ENCODE measurements around the gene DNMT1. TPM values are rescaled to one million over a fixed set of nuclear protein-coding genes. Genes with fewer than 3 reads are reported as not detected.
A peak's percentile ranks its signal among the peaks of the same experiment; 100 is the strongest.
"Not testable (repeated sequence)": the region's sequence is repeated elsewhere in the genome, so short reads cannot be mapped to it uniquely, and the experiment has no call there.

DNMT1 gene
- total RNA-seq = 10 to 100 TPM; 41.1 to 55.6 (median 55.6) TPM
- long read RNA-seq, donor 1, full-length matches to known transcripts = 7 of 27 reads
- long read RNA-seq, donor 1, partial matches to known transcripts = 14 of 27 reads
- long read RNA-seq, donor 1, other reads (novel, unspliced or antisense) = 6 of 27 reads
- long read RNA-seq, donor 2, partial matches to known transcripts = 25 of 27 reads
- long read RNA-seq, donor 2, other reads (novel, unspliced or antisense) = 2 of 27 reads

DNA sequence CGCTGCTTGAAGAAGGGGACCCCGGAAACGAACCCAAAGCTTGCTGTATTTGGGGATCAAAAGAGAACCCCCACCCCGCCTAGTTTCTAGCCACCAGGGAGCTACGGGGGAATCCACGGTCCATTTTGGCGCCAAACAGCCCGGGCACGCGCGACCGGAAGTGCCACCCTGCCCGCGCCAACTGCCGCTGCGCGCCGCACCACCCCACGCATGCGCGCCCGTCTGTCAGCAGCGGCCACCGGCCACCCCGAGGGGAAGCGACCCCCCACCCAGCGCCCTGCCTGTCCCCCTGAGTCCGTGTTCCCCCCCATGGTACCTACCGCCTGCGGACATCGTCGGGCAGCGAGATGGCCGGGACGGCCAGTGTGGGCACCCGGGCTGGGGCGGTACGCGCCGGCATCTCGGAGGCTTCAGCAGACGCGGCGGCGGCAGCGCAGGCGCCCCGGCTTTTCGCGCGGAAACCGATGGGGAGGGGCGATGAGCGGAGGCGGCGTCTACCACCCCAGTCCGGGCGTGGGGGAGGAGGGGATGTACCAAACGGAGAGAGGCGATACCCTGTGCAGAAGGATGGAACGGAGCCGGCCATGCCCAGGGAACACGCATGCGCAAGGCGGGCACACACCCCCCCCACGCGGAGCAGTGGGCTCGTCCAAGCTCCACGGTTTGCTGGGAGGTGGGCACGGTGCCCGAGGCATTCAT, at the start of gene DNMT1:
DNMT1 (minus strand) TSS at position 454 of the 699 bp plus-strand sequence; CDS start at position 400, 54 bp downstream.
- intact Hi-C loops (cut with DNase I, micrococcal nuclease) = no loop called here
- DNase-seq = peak; percentile 93 to 97 (median 97)
- Histone ChIP-seq H3K4me1 (ENCODE audit: low read depth) (peaks cover 13% of the 10 kb centered on the region), H3K36me3 (ENCODE audit: low read depth) (no peaks in the 10 kb centered on the region), H3K9me3 (no peaks in the 10 kb centered on the region), H3K4me3 (peak within 1 kb of the TSS; percentile 50)
- peak; percentile 98 for ATAC-seq
- TF ChIP-seq, protein P1, sequence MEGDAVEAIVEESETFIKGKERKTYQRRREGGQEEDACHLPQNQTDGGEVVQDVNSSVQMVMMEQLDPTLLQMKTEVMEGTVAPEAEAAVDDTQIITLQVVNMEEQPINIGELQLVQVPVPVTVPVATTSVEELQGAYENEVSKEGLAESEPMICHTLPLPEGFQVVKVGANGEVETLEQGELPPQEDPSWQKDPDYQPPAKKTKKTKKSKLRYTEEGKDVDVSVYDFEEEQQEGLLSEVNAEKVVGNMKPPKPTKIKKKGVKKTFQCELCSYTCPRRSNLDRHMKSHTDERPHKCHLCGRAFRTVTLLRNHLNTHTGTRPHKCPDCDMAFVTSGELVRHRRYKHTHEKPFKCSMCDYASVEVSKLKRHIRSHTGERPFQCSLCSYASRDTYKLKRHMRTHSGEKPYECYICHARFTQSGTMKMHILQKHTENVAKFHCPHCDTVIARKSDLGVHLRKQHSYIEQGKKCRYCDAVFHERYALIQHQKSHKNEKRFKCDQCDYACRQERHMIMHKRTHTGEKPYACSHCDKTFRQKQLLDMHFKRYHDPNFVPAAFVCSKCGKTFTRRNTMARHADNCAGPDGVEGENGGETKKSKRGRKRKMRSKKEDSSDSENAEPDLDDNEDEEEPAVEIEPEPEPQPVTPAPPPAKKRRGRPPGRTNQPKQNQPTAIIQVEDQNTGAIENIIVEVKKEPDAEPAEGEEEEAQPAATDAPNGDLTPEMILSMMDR (IDR thresholded peaks at IDR 0.05) = no peak

DNA sequence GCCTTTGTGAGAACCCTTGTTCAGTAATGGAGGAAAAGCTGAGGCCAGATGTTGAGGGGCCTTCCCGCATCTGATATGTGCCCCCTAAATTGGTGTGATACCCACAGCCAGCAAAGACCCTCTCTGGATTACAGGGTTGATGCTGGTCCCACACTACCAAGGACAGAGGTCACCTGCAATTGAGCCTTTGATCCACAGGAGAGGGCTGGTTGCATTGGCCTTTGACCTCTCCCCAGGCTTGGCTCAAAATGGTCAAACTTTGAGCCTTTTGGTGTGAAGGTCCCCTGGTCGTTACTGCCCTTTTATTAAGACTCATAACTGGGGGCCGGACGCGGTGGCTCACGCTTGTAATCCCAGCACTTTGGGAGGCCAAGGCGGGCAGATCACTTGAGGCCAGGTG, 48.9 kb upstream of the DNMT1 start:
- intact Hi-C loops (cut with DNase I, micrococcal nuclease) = no loop called here
- TF ChIP-seq, protein P1 (IDR thresholded peaks at IDR 0.05) = no peak
- H3K4me3 ChIP-seq = no peak overlapping the region
- DNase-seq (no peak), ATAC-seq (no peak)
- peaks cover 4% of the 10 kb centered on the region for H3K4me1 ChIP-seq (ENCODE audit: low read depth)
- H3K9me3 ChIP-seq = no peaks in the 10 kb centered on the region
- H3K36me3 ChIP-seq (ENCODE audit: low read depth) = no peaks in the 10 kb centered on the region

DNA sequence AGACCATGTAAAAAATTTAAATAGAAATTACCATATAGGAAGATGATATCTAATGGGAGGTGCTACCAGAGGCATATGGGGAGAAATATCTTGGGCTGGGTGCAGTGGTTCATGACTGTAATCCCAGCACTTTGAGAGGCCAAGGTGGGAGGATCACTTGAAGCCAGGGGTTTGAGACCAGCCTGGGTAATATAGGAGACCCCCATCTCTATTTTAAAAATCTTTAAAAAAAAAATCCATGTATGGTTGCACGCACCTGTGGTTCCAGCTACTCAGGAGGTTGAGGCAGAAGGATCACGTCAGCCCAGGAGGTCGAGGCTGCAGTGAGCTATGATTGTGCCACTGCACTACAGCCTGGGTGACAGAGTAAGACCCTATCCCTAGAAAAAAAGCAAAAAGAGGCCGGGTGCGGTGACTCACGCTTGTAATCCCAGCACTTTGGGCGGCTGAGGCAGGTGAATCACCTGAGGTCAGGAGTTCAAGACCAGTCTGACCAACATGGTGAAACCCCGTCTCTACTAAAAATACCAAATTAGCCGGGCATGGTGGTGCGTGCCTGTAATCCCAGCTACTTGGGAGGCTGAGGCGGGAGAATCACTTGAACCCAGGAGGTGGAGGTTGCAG, 47.2 kb upstream of the DNMT1 start:
- intact Hi-C loops (cut with DNase I, micrococcal nuclease); H3K36me3 ChIP-seq (ENCODE audit: low read depth); DNase-seq; H3K4me1 ChIP-seq (ENCODE audit: low read depth); ATAC-seq; H3K9me3 ChIP-seq; H3K4me3 ChIP-seq: not testable (repeated sequence)

DNA sequence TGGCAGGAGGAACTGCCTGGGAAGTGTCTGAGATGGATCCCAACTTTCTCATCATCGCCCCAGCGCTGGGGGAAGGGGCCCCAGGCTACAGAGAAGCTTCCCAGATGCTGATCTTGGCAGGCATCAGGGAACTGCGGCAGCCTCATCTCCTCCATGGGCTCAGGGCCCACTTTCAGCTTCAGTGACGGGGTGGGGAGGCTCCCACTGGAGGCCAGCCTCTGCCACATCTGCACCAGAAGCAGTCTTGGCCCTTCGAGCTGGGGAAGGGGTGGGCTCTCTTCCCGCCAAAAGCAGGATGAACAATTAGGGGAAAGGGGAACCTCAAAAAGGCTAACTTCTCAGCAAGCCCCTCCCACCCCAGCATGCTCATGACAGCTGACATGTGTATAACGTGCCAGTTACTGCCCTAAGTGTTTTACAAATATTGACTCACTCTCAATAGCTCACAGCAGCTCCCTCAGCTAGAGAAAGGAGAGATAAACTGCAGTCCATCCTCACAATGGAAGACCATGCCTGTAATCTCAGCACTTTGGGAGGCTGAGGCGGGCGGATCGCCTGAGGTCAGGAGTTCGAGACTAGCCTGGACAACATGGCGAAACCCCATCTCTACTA, 43.5 kb upstream of the DNMT1 start:
- Histone ChIP-seq H3K4me3 (no peak overlapping the region), H3K9me3 (no peaks in the 10 kb centered on the region), H3K4me1 (ENCODE audit: low read depth) (peaks cover 5% of the 10 kb centered on the region), H3K36me3 (ENCODE audit: low read depth) (no peaks in the 10 kb centered on the region)
- TF ChIP-seq, protein P1 (IDR thresholded peaks at IDR 0.05) = no peak
- ATAC-seq (peak; percentile 82), DNase-seq (peak; percentile 61 to 76 (median 66))
- intact Hi-C loops (cut with DNase I, micrococcal nuclease) = no loop called here

DNA sequence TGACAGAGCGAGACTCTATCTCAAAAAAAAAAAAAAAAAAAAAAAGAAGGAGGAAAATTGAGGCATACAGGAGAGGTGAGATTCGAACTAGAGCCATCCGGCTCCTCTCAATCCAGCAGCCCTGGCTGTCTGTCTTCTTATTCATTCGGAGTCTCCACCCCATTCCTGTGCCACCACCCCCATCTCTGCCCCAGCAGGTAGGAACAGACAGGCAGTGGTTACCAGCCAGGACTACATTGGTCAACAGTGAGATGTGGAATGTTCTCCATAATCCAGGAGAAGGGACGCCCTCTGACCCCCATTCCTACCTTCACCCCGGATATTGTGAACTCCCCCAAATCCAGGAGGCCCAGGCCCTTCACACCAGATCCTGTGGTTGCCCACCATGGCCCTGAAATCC, 42.9 kb upstream of the DNMT1 start:
- DNase-seq (no peak), ATAC-seq (peak; percentile 4)
- H3K4me1 ChIP-seq (ENCODE audit: low read depth) = peaks cover 5% of the 10 kb centered on the region
- intact Hi-C loops (cut with DNase I, micrococcal nuclease) = no loop called here
- H3K4me3 ChIP-seq = no peak overlapping the region
- no peaks in the 10 kb centered on the region for H3K9me3 ChIP-seq
- TF ChIP-seq, protein P1 (IDR thresholded peaks at IDR 0.05) = no peak
- no peaks in the 10 kb centered on the region for H3K36me3 ChIP-seq (ENCODE audit: low read depth)

DNA sequence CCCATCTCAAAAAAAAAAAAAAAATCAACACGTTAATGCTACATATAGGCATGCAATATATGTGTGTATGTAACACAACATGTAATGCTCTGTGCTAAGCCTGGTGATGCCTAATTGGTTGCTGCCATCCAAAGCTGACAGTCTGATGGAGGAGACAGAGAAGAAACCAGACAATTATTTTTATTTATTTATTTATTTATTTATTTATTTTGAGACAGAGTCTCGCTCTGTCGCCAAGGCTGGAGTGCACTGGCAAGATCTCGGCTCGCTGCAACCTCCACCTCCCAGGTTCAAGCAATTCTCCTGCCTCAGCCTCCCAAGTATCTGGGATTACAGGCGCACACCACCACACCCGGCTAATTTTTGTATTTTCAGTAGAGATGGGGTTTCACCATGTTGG, 40.7 kb upstream of the DNMT1 start:
- H3K4me1 ChIP-seq (ENCODE audit: low read depth); DNase-seq; intact Hi-C loops (cut with DNase I, micrococcal nuclease); H3K4me3 ChIP-seq; H3K9me3 ChIP-seq; H3K36me3 ChIP-seq (ENCODE audit: low read depth); ATAC-seq: not testable (repeated sequence)
